GM12878 (cell line): ENCODE data around the gene ODC1. TPM values are rescaled to one million over a fixed set of nuclear protein-coding genes. Genes with fewer than 3 reads are reported as not detected.

Experiments used
- ATAC-seq: fragments of 200-7000 bp; cut with Tn5 transposase; 3 replicates; pipeline ENCODE4 v1.9.1; 2020; ENCODE audit warnings: mild to moderate bottlenecking, moderate library complexity
- BruUV-seq: library from RNA; stranded (reverse); fragments of 400-500 nt; replicated peaks from 2 replicates; lab custom pipeline; 2021; lab: Mats Ljungman, UMichigan
- CTCF ChIA-PET: fragments of 300-600 bp; sonication (Branson Sonifier 250); formaldehyde crosslinking; extraction: SDS; loops from one replicate; lab custom pipeline; 2021; ENCODE audit warnings: inconsistent platforms; lab: Yijun Ruan, JAX
- POLR2A ChIA-PET: fragments of 350-600 bp; formaldehyde crosslinking; extraction: SDS; loops from one replicate; lab custom pipeline; 2021; ENCODE audit warnings: inconsistent platforms; lab: Charles Lee
- RAD21 ChIA-PET: fragments of 300-600 bp; sonication (Branson Sonifier 250); formaldehyde crosslinking; loops from one replicate; lab custom pipeline; 2023; ENCODE audit warnings: antibody characterized with exemption; ENCODE audit not compliant: unreplicated experiment; lab: Charles Lee
- SMC1A ChIA-PET: fragments of 300-600 bp; sonication (Branson Sonifier 250); formaldehyde crosslinking; loops from one replicate; lab custom pipeline; 2023; ENCODE audit not compliant: unreplicated experiment, uncharacterized antibody; lab: Charles Lee
- DNase-seq: peaks from one replicate; pipeline ENCODE4 v3.0.0-alpha.2; 2011; ENCODE audit warnings: low read depth, low spot score
- FAIRE-seq: peaks from 3 replicates; lab custom pipeline; 2011; peaks lifted over from hg19 to GRCh38; lab: Jason Lieb, UNC
- H2AFZ ChIP-seq: 2 replicates; pipeline ENCODE4 v1.6.0; 2011; ENCODE audit warnings: low read depth, low read length, control low read depth; ENCODE audit not compliant: control insufficient read depth
- H3K27ac ChIP-seq: 2 replicates; pipeline ENCODE4 v1.5.1; 2011; ENCODE audit warnings: control low read depth; ENCODE audit not compliant: control insufficient read depth, insufficient read depth
- H3K27me3 ChIP-seq, 2 experiments: replicated peaks in 1 of 2; 2 replicates each; pipeline versions ENCODE4 v1.6.0 to v1.6.1; 2011; ENCODE audit warnings: low read length in 1 of 2; ENCODE audit not compliant: control insufficient read depth in 2 of 2, insufficient read depth in 2 of 2
- H3K36me3 ChIP-seq, 2 experiments: 2 replicates each; pipeline ENCODE4 v1.5.1; 2011; ENCODE audit warnings: low read length in 1 of 2; ENCODE audit not compliant: control insufficient read depth in 2 of 2, insufficient read depth in 2 of 2
- H3K4me1 ChIP-seq: 2 replicates; pipeline ENCODE4 v1.6.1; 2011; ENCODE audit warnings: mild to moderate bottlenecking, low read length, moderate library complexity, mixed read lengths; ENCODE audit not compliant: control insufficient read depth, insufficient read depth
- H3K4me2 ChIP-seq: 2 replicates; pipeline ENCODE4 v1.6.0; 2011; ENCODE audit warnings: control low read depth; ENCODE audit not compliant: control insufficient read depth, insufficient read depth
- H3K4me3 ChIP-seq: fragments of 200-600 bp; sonication (generic); 2 replicates; pipeline ENCODE4 v1.5.1; 2016
- H3K79me2 ChIP-seq: 2 replicates; pipeline ENCODE4 v1.6.0; 2011; ENCODE audit warnings: low read length; ENCODE audit not compliant: control insufficient read depth, insufficient read depth
- H3K9ac ChIP-seq: 2 replicates; pipeline ENCODE4 v1.8.0; 2011; ENCODE audit warnings: low read length, control low read depth, mixed read lengths; ENCODE audit not compliant: control insufficient read depth, insufficient read depth
- H3K9me3 ChIP-seq: replicated peaks from 3 replicates; pipeline ENCODE4 v1.5.1; 2011; ENCODE audit warnings: mild to moderate bottlenecking, low read length; ENCODE audit not compliant: control insufficient read depth, insufficient read depth
- H4K20me1 ChIP-seq: 2 replicates; pipeline ENCODE4 v1.6.0; 2011; ENCODE audit not compliant: control insufficient read depth, insufficient read depth
- BCL11A ChIP-seq: IDR thresholded peaks from 2 replicates; pipeline ENCODE4 v1.6.1; 2011; ENCODE audit warnings: low read depth, low read length
- MYB ChIP-seq: fragments of 150-350 bp; IDR thresholded peaks from 2 replicates; pipeline ENCODE4 v1.6.1; 2014; ENCODE audit warnings: mild to moderate bottlenecking, low read depth, low read length, borderline replicate concordance
- NFIC ChIP-seq: IDR thresholded peaks from 2 replicates; pipeline ENCODE4 v1.6.1; 2012; ENCODE audit warnings: low read depth, mild to moderate bottlenecking, inconsistent platforms, low read length, moderate library complexity
- NR2C1 ChIP-seq: fragments of 450-650 bp; IDR thresholded peaks from 2 replicates; pipeline ENCODE4 v1.6.1; 2017; ENCODE audit warnings: antibody characterized with exemption, mild to moderate bottlenecking, moderate library complexity
- POLR2AphosphoS2 ChIP-seq: IDR thresholded peaks from 2 replicates; pipeline ENCODE4 v1.6.1; 2011; ENCODE audit warnings: low read depth, mild to moderate bottlenecking, low read length, improper control_type of control experiment, moderate library complexity
- RB1 ChIP-seq: fragments of 450-650 bp; formaldehyde crosslinking; IDR thresholded peaks from 2 replicates; pipeline ENCODE4 v1.6.1; 2017; ENCODE audit warnings: mild to moderate bottlenecking, borderline replicate concordance
- TBL1XR1 ChIP-seq: IDR thresholded peaks from 2 replicates; pipeline ENCODE4 v1.6.1; 2012; ENCODE audit warnings: low read depth, low read length, improper control_type of control experiment
- ZBED1 ChIP-seq: IDR thresholded peaks from 2 replicates; pipeline ENCODE4 v1.6.1; 2016; ENCODE audit warnings: borderline replicate concordance
- ZNF622 ChIP-seq: fragments of 450-650 bp; IDR thresholded peaks from 2 replicates; pipeline ENCODE4 v1.6.1; 2017; ENCODE audit warnings: mild to moderate bottlenecking, inconsistent platforms
- ZSCAN29 ChIP-seq: fragments of 450-650 bp; IDR thresholded peaks from 2 replicates; pipeline ENCODE4 v1.6.1; 2017; ENCODE audit warnings: mild to moderate bottlenecking, moderate library complexity
- WGBS: methylation state at CpG from one replicate; pipeline ENCODE4 v1.1.6; 2016; ENCODE audit warnings: low lambda C conversion rate; ENCODE audit not compliant: insufficient replicate concordance, insufficient coverage; ENCODE audit errors: missing lambda C conversion rate; 5-methylcytosine and 5-hydroxymethylcytosine counted together
- in situ Hi-C: fragments of 300-500 bp; cut with MboI; formaldehyde crosslinking; loops from 9 replicates; pipeline ENCODE4 v1.14.3; 2018; ENCODE audit warnings: mixed read lengths
- intact Hi-C: fragments of 100-400 bp; cut with micrococcal nuclease; formaldehyde crosslinking; loops from one replicate; pipeline ENCODE4 v1.14.2; 2022; ENCODE audit not compliant: unreplicated experiment
- polyA plus RNA-seq, 11 experiments: library from polyadenylated mRNA; depleted of rRNA in 4 of 11; unstranded in 6 of 11; stranded (reverse) in 5 of 11; fragments of >200 nt; fragmentation: Nextera tagmentation in 4 of 11; fragmentation: Illumina TruSeq in 1 of 11; extraction: Ambion mirVana in 4 of 11; extraction: Trizol in 1 of 11; gene quantifications; 1 replicate in 1 of 11; 2 replicates in 10 of 11; pipeline versions ENCODE4 v1.2.1 to v1.2.3, GENCODE V29; 2011 to 2016; ENCODE audit warnings: inconsistent platforms in 2 of 11, missing spikeins in 2 of 11, low read depth in 1 of 11
- total RNA-seq, 4 experiments: library from RNA; depleted of rRNA in 3 of 4; stranded (reverse); fragments of >200 nt in 3 of 4; fragmentation: Illumina TruSeq in 1 of 4; extraction: Trizol in 1 of 4; gene quantifications; 2 replicates each; pipeline versions ENCODE4 v1.2.1 to v1.2.3, GENCODE V29; 2013 to 2021
- TF ChIP-seq, protein P1 (sequence below): fragments of 450-650 bp; IDR thresholded peaks from 2 replicates; pipeline ENCODE4 v1.6.1; 2017; ENCODE audit warnings: low read depth, mild to moderate bottlenecking, moderate library complexity
- TF ChIP-seq, protein P2 (sequence below): fragments of 450-650 bp; IDR thresholded peaks from 2 replicates; pipeline ENCODE4 v1.6.1; 2018; ENCODE audit warnings: borderline replicate concordance, mild to moderate bottlenecking; ENCODE audit not compliant: partially characterized antibody
- TF ChIP-seq, protein P3 (sequence below): fragments of 450-650 bp; formaldehyde crosslinking; IDR thresholded peaks from 2 replicates; pipeline ENCODE4 v1.4.0; 2022; ENCODE audit warnings: mild to moderate bottlenecking, moderate library complexity
- TF ChIP-seq, protein P4 (sequence below), 3 experiments: IDR thresholded peaks in 2 of 3; conservative IDR thresholded peaks in 1 of 3; 2 replicates each; pipeline ENCODE4 v1.5.1; 2011; ENCODE audit warnings: low read depth in 3 of 3, low read length in 3 of 3, mild to moderate bottlenecking in 3 of 3, control low read depth in 2 of 3, moderate library complexity in 2 of 3, inconsistent platforms in 1 of 3, mixed read lengths in 1 of 3; ENCODE audit not compliant: control insufficient read depth in 2 of 3, insufficient read depth in 1 of 3; ENCODE audit errors: extremely low read depth in 1 of 3

Gene ODC1
- total and polyA plus RNA-seq, 10 of the 15 experiments (the other 5 are each of a cell fraction or from before 2014, with no cell fraction given): 68.5 to 441 (median 340) TPM

DNA sequence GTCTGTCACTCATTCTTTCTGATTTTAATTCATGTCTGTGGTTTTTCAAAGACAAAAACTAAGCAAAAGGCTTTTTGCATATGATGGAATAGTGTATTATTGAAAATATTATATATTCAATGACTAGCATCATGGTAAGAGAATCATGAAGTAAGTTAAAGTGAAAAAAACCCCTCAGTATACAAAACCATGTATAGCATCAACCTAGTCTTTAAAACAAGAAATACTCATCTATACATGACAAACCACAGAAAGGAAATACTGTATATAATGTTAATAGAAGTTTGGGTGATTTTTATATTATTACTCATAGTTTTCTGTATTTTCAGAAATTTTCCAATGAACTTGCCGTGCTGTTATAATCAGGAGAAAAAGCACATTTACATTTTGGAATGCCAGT lies 38.0 kb upstream of the ODC1 start (continued):
- TF ChIP-seq, protein P1, sequence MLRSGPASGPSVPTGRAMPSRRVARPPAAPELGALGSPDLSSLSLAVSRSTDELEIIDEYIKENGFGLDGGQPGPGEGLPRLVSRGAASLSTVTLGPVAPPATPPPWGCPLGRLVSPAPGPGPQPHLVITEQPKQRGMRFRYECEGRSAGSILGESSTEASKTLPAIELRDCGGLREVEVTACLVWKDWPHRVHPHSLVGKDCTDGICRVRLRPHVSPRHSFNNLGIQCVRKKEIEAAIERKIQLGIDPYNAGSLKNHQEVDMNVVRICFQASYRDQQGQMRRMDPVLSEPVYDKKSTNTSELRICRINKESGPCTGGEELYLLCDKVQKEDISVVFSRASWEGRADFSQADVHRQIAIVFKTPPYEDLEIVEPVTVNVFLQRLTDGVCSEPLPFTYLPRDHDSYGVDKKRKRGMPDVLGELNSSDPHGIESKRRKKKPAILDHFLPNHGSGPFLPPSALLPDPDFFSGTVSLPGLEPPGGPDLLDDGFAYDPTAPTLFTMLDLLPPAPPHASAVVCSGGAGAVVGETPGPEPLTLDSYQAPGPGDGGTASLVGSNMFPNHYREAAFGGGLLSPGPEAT: no peak
- TF ChIP-seq, protein P2, sequence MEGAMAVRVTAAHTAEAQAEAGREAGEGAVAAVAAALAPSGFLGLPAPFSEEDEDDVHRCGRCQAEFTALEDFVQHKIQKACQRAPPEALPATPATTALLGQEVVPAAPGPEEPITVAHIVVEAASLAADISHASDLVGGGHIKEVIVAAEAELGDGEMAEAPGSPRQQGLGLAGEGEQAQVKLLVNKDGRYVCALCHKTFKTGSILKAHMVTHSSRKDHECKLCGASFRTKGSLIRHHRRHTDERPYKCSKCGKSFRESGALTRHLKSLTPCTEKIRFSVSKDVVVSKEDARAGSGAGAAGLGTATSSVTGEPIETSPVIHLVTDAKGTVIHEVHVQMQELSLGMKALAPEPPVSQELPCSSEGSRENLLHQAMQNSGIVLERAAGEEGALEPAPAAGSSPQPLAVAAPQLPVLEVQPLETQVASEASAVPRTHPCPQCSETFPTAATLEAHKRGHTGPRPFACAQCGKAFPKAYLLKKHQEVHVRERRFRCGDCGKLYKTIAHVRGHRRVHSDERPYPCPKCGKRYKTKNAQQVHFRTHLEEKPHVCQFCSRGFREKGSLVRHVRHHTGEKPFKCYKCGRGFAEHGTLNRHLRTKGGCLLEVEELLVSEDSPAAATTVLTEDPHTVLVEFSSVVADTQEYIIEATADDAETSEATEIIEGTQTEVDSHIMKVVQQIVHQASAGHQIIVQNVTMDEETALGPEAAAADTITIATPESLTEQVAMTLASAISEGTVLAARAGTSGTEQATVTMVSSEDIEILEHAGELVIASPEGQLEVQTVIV: no peak
- TF ChIP-seq MYB (no peak), ZBED1 (no peak), POLR2AphosphoS2 (no peak), RB1 (no peak)

DNA sequence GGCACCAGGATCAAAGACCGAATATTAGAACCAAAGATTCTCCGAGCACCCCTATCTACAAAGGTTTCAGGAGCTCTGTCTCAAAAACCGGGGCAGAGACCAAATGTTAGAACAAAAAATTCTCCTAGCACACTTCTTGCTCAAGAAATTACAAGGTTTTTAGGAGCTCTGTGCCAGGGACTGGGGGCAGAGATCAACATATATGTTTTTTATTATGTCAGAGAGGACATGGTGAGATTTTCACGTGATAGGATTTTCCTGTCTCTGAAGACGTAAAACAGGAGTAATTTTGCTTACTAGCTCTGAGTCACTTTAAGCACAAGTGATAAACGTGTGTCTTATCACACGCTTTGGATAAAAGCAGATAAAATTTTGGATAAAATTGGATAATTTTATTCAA lies 34.8 kb upstream of the ODC1 start:
- no peaks in the 10 kb centered on the region for H3K9me3 ChIP-seq
- DNase-seq: no peak
- intact Hi-C loops: no loop called here
- H3K4me3 ChIP-seq: no peak overlapping the region
- H4K20me1 ChIP-seq: no peaks in the 10 kb centered on the region
- ATAC-seq: no peak
- H3K9ac ChIP-seq: no peak overlapping the region
- no peak overlapping the region for H3K27ac ChIP-seq
- SMC1A ChIA-PET: interaction anchor here (0.9 kb wide), 1 partner anchor 10 kb away, joined by 3 read pairs; no protein-coding TSS in a partner anchor
- RAD21 ChIA-PET: no interaction called here
- FAIRE-seq: no peak
- CTCF ChIA-PET: interaction anchor here (0.6 kb wide), 3 partner anchors 10 to 169 kb away, joined by 3 to 5 read pairs (median 3); no protein-coding TSS in a partner anchor
- H2AFZ ChIP-seq: no peak overlapping the region
- H3K4me2 ChIP-seq: no peak overlapping the region
- no peaks in the 10 kb centered on the region for H3K79me2 ChIP-seq
- in situ Hi-C loops: no loop called here
- no TSS peak for BruUV-seq
- no peaks in the 10 kb centered on the region for H3K36me3 ChIP-seq
- POLR2A ChIA-PET: interaction anchor here (0.6 kb wide), 1 partner anchor 9 kb away, joined by 6 read pairs; no protein-coding TSS in a partner anchor
- 53% methylated on average over 7 of the region's 7 CpGs for WGBS
- H3K27me3 ChIP-seq: peaks cover 0 to 2% of the 10 kb centered on the region in 2 experiments; a peak in 1 of 4 replicates
- no peaks in the 10 kb centered on the region for H3K4me1 ChIP-seq
- TF ChIP-seq ZSCAN29: no peak
- TF ChIP-seq, protein P3, sequence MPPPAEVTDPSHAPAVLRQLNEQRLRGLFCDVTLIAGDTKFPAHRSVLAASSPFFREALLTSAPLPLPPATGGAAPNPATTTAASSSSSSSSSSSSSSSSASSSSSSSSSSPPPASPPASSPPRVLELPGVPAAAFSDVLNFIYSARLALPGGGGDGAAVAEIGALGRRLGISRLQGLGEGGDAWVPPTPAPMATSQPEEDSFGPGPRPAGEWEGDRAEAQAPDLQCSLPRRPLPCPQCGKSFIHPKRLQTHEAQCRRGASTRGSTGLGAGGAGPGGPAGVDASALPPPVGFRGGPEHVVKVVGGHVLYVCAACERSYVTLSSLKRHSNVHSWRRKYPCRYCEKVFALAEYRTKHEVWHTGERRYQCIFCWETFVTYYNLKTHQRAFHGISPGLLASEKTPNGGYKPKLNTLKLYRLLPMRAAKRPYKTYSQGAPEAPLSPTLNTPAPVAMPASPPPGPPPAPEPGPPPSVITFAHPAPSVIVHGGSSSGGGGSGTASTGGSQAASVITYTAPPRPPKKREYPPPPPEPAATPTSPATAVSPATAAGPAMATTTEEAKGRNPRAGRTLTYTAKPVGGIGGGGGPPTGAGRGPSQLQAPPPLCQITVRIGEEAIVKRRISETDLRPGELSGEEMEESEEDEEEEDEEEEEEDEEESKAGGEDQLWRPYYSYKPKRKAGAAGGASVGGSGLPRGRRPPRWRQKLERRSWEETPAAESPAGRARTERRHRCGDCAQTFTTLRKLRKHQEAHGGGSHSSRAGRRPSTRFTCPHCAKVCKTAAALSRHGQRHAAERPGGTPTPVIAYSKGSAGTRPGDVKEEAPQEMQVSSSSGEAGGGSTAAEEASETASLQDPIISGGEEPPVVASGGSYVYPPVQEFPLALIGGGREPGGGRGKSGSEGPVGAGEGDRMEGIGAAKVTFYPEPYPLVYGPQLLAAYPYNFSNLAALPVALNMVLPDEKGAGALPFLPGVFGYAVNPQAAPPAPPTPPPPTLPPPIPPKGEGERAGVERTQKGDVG: no peak
- TF ChIP-seq ZNF622: no peak
- TF ChIP-seq, protein P4, sequence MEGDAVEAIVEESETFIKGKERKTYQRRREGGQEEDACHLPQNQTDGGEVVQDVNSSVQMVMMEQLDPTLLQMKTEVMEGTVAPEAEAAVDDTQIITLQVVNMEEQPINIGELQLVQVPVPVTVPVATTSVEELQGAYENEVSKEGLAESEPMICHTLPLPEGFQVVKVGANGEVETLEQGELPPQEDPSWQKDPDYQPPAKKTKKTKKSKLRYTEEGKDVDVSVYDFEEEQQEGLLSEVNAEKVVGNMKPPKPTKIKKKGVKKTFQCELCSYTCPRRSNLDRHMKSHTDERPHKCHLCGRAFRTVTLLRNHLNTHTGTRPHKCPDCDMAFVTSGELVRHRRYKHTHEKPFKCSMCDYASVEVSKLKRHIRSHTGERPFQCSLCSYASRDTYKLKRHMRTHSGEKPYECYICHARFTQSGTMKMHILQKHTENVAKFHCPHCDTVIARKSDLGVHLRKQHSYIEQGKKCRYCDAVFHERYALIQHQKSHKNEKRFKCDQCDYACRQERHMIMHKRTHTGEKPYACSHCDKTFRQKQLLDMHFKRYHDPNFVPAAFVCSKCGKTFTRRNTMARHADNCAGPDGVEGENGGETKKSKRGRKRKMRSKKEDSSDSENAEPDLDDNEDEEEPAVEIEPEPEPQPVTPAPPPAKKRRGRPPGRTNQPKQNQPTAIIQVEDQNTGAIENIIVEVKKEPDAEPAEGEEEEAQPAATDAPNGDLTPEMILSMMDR (IDR thresholded peaks at IDR 0.05 in 2 of 3, conservative IDR thresholded peaks at IDR 0.05 in 1 of 3; ENCODE audit: control insufficient read depth in 2 of 3, extremely low read depth in 1 of 3, insufficient read depth in 1 of 3, low read depth in 3 of 3, low read length in 3 of 3): no peak
- no peak for TF ChIP-seq NR2C1
- TF ChIP-seq TBL1XR1: no peak
- no peak for TF ChIP-seq NFIC
- no peak for TF ChIP-seq BCL11A
